SU-DHL-6 (cell line): Measurements from ENCODE around the gene TNNT2.

ENCODE experiments used
- H2AFZ ChIP-seq: fragments of 200-600 bp; sonication (generic); 2 replicates; pipeline ENCODE4 v1.6.1; 2014; ENCODE audit warnings: low read depth, mild to moderate bottlenecking, moderate library complexity, mixed read lengths, antibody characterized with exemption, low read length; ENCODE audit not compliant: severe bottlenecking
- H3F3A ChIP-seq: fragments of 200-600 bp; shearing (Covaris generic); 2 replicates; pipeline ENCODE4 v1.6.0; 2016; ENCODE audit warnings: antibody characterized with exemption, mild to moderate bottlenecking; ENCODE audit not compliant: insufficient read depth
- H3K27ac ChIP-seq: fragments of 200-600 bp; sonication (generic); 2 replicates; pipeline ENCODE4 v1.5.1; 2016; ENCODE audit warnings: low read depth, mild to moderate bottlenecking, low read length, moderate library complexity, mixed read lengths
- H3K27me3 ChIP-seq: fragments of 200-600 bp; sonication (generic), shearing (Covaris generic); 2 replicates; pipeline ENCODE4 v1.6.0; 2014; ENCODE audit warnings: mild to moderate bottlenecking, low read length
- H3K36me3 ChIP-seq: fragments of 200-600 bp; sonication (generic); 2 replicates; pipeline ENCODE4 v1.6.1; 2014; ENCODE audit warnings: mild to moderate bottlenecking, low read length, mixed read lengths
- H3K4me2 ChIP-seq: fragments of 300-600, 200-600 bp; shearing (Covaris generic), sonication (generic); 2 replicates; pipeline ENCODE4 v1.6.0; 2014; ENCODE audit warnings: low read length, low read depth, mild to moderate bottlenecking; ENCODE audit not compliant: poor library complexity, severe bottlenecking
- H3K4me3 ChIP-seq: fragments of 200-600 bp; sonication (generic); 2 replicates; pipeline ENCODE4 v1.5.1; 2014; ENCODE audit warnings: antibody characterized with exemption, low read length, mild to moderate bottlenecking, mixed read lengths; ENCODE audit not compliant: insufficient read depth, poor library complexity, severe bottlenecking
- H3K79me2 ChIP-seq: fragments of 200-600 bp; sonication (generic); 2 replicates; pipeline ENCODE4 v1.6.1; 2014; ENCODE audit warnings: mild to moderate bottlenecking, low read length, moderate library complexity; ENCODE audit not compliant: insufficient read depth
- H3K9ac ChIP-seq: fragments of 200-600 bp; sonication (generic); 2 replicates; pipeline ENCODE4 v1.7.0; 2014; ENCODE audit warnings: mild to moderate bottlenecking, low read length
- H3K9me2 ChIP-seq: fragments of 200-600 bp; sonication (generic); replicated peaks from 2 replicates; pipeline ENCODE4 v1.6.1; 2014; ENCODE audit warnings: low read length; ENCODE audit not compliant: insufficient read depth
- H3K9me3 ChIP-seq: fragments of 200-600 bp; sonication (generic); 2 replicates; pipeline ENCODE4 v1.6.1; 2014; ENCODE audit warnings: low read length, mixed read lengths; ENCODE audit not compliant: insufficient read depth
- H4K20me1 ChIP-seq: fragments of 200-600 bp; sonication (generic); 2 replicates; pipeline ENCODE4 v1.6.1; 2014; ENCODE audit warnings: low read depth, mild to moderate bottlenecking, antibody characterized with exemption, low read length, moderate library complexity, mixed read lengths
- CTCF ChIP-seq: fragments of 200-600 bp; sonication (generic); IDR thresholded peaks from one replicate; pipeline ENCODE4 v1.5.1; 2017; ENCODE audit warnings: antibody characterized with exemption, mild to moderate bottlenecking, low read length, moderate library complexity; ENCODE audit not compliant: insufficient read depth, poor library complexity, severe bottlenecking
- EZH2phosphoT487 ChIP-seq: fragments of 200-600 bp; sonication (generic), shearing (Covaris generic); conservative IDR thresholded peaks from 2 replicates; pipeline ENCODE4 v1.6.1; 2018; ENCODE audit warnings: mild to moderate bottlenecking, antibody characterized with exemption, low read length, moderate library complexity, mixed read lengths

TNNT2 gene

DNA sequence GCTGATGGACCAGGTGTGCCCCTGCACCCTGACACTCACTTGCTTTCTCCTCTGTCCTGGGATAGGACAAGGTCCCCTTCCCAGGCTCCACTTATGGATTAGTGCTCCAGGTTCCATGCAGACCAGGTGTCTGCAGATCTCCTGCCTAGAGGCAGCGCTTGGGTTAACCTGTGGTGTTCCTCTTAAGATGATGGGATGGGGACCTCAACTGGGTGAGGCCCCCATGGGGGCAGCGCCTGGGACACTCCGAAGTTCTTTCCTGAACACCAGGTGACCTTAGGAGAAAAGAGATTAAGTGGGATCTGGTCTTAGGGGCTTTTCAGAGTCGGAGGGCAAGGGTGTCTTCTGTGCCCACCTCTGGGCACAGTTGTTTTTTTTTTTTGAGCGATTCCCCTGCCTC lies 21.2 kb downstream of the TNNT2 start:
- Histone ChIP-seq H3K79me2 (no peaks in the 10 kb centered on the region), H3K9ac (no peak overlapping the region), H4K20me1 (no peaks in the 10 kb centered on the region), H3K9me3 (no peaks in the 10 kb centered on the region), H3K4me2 (no peak overlapping the region), H3F3A (no peaks in the 10 kb centered on the region), H3K27ac (no peak overlapping the region), H3K27me3 (no peaks in the 10 kb centered on the region), H2AFZ (no peak overlapping the region), H3K9me2 (no peaks in the 10 kb centered on the region), H3K4me3 (no peak overlapping the region), H3K36me3 (no peaks in the 10 kb centered on the region)
- TF ChIP-seq EZH2phosphoT487 (no peak), CTCF (no peak)

DNA sequence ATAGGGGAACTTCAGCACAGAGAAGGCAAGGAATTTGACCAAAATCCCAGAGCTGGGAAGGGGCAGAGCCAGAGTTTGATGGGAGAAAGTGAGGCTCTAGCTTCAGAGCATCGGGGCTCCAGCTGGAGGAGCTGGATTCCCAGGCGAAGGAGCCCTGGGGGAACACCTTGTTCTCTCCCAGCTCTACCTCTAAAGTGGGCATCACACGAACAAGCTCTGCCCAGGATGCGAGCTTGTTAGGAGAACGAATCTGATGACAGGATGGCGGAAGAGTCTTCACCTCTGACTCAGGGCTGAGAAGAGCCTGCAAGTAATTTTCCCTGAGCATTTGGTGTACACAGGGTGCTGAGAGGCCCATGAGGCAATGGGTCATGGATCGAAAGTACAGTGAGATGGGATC lies 22.0 kb downstream of the TNNT2 start:
- H4K20me1 ChIP-seq: no peaks in the 10 kb centered on the region
- no peaks in the 10 kb centered on the region for H3K27me3 ChIP-seq
- H3F3A ChIP-seq: no peaks in the 10 kb centered on the region
- TF ChIP-seq CTCF (no peak), EZH2phosphoT487 (no peak)
- no peak overlapping the region for H3K4me3 ChIP-seq
- H2AFZ ChIP-seq: no peak overlapping the region
- no peaks in the 10 kb centered on the region for H3K36me3 ChIP-seq
- H3K9me2 ChIP-seq: no peaks in the 10 kb centered on the region
- H3K9me3 ChIP-seq: no peaks in the 10 kb centered on the region
- no peak overlapping the region for H3K9ac ChIP-seq
- no peak overlapping the region for H3K4me2 ChIP-seq
- H3K79me2 ChIP-seq: no peaks in the 10 kb centered on the region
- H3K27ac ChIP-seq: no peak overlapping the region

DNA sequence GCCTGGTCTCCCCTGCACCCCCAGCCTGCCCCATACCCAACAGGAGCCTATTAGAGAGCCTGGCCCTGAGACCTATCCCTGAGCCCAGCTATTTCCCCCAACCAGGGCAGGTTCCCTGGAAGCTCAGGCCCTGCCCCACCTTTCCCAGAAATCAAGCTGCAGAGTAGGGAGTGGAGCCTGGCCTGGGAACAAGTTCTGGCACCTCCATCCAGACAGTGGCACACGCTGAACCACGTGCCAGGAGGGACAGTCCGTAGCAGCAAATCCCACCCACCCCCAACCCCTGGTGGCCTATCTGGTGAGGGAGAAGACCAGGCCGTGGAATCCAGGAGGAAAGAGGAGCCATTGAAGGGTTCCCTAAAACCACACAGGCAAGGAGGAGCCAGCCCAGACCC lies 22.6 kb downstream of the TNNT2 start:
- Histone ChIP-seq H3K27me3 (no peaks in the 10 kb centered on the region), H3K9me2 (no peaks in the 10 kb centered on the region), H2AFZ (no peak overlapping the region), H3K9ac (no peak overlapping the region), H4K20me1 (no peaks in the 10 kb centered on the region), H3K9me3 (no peaks in the 10 kb centered on the region), H3K79me2 (no peaks in the 10 kb centered on the region), H3K4me2 (no peak overlapping the region), H3K36me3 (no peaks in the 10 kb centered on the region), H3K4me3 (no peak overlapping the region), H3F3A (no peaks in the 10 kb centered on the region), H3K27ac (no peak overlapping the region)
- TF ChIP-seq EZH2phosphoT487 (no peak), CTCF (no peak)
